PC-3 (cell line): ENCODE measurements around the gene ALDH16A1.

ENCODE experiments used
- CTCF ChIP-seq: fragments of 300-600 bp; sonication (generic); conservative IDR thresholded peaks from 2 replicates; pipeline ENCODE4 v1.5.1; 2017; ENCODE audit warnings: antibody characterized with exemption, low read depth, mild to moderate bottlenecking, low read length
- EZH2 ChIP-seq: fragments of 300-600 bp; sonication (generic); IDR thresholded peaks from one replicate; pipeline ENCODE4 v1.6.1; 2017; ENCODE audit warnings: antibody characterized with exemption, mild to moderate bottlenecking, low read length; ENCODE audit not compliant: unreplicated experiment

DNA sequence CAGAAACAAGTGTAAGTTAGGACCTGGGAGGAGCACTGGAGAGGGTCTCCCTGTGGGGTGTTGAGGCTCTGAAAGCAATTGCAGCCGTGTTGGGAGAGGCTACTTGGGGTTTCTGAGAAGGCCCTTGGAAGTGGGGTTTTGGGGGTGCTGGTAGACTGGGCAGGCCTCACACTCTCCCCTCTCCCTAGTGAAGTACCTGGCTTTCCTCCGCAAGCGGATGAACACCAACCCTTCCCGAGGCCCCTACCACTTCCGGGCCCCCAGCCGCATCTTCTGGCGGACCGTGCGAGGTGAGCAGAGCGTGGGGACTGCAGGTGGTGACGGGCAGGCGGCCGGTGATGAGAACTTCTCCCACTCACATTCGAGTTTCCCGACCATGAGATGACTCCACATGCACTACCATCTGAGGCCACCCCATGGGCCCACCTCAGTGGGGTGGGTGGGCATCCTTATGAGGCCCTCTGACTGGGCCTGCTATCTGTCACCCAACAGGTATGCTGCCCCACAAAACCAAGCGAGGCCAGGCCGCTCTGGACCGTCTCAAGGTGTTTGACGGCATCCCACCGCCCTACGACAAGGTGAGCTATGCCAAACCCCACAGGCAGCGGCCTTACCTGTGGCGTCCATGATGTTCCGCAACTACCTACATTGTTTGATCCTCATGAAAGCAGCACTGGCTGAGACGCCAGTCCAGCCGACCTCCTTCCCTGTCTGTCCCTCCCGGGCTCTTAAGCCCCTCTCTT lies 37.4 kb downstream of the ALDH16A1 start:
- TF ChIP-seq CTCF, result no peak
- TF ChIP-seq EZH2, result no peak
